ENCODE results near the gene TRIO.
A peak's percentile ranks its signal among the peaks of the same experiment; 100 is the strongest.

The TRIO gene

GRCh38 chr5:14161825-14162556 is 18.8 kb downstream of the TRIO start:
- ATAC-seq, result peak; percentile 10; the same call in 2 of the 3 replicates
- no peak for TF ChIP-seq ZNF565 (CRISPR knock-in tag; conservative IDR thresholded peaks at IDR 0.05; ENCODE audit: low read depth)

GRCh38 chr5:14164164-14165163 is 21.3 kb downstream of the TRIO start:
- ATAC-seq, result no peak
- TF ChIP-seq ZNF8 (CRISPR knock-in tag; IDR thresholded peaks at IDR 0.05), result no peak
- no peak for TF ChIP-seq ARNTL (CRISPR knock-in tag; IDR thresholded peaks at IDR 0.05; ENCODE audit: borderline replicate concordance, low read depth)
- no peak for TF ChIP-seq POU6F1 (CRISPR knock-in tag; IDR thresholded peaks at IDR 0.05; ENCODE audit: borderline replicate concordance, low read depth)
- TF ChIP-seq PATZ1 (CRISPR knock-in tag; IDR thresholded peaks at IDR 0.05; ENCODE audit: borderline replicate concordance), result no peak
- no peak for TF ChIP-seq TSHZ2 (CRISPR knock-in tag; IDR thresholded peaks at IDR 0.05)
- no peak for TF ChIP-seq TOX (CRISPR knock-in tag; IDR thresholded peaks at IDR 0.05; ENCODE audit: borderline replicate concordance)
- TF ChIP-seq ESRRG (CRISPR knock-in tag; IDR thresholded peaks at IDR 0.05), result no peak
- no peak for TF ChIP-seq ISL1 (CRISPR knock-in tag; IDR thresholded peaks at IDR 0.05)
- no peak for TF ChIP-seq GLIS3 (CRISPR knock-in tag; IDR thresholded peaks at IDR 0.05)
- no peak for TF ChIP-seq CSDC2 (CRISPR knock-in tag; IDR thresholded peaks at IDR 0.05)
- TF ChIP-seq OSR1 (CRISPR knock-in tag; IDR thresholded peaks at IDR 0.05), result no peak
- no peak for TF ChIP-seq ZFP3 (CRISPR knock-in tag; IDR thresholded peaks at IDR 0.05)

- TF ChIP-seq CSRNP3 (CRISPR knock-in tag; IDR thresholded peaks at IDR 0.05) (no peak), ISL1 (CRISPR knock-in tag; IDR thresholded peaks at IDR 0.05) (no peak), BACH2 (CRISPR knock-in tag; IDR thresholded peaks at IDR 0.05; ENCODE audit: borderline replicate concordance) (no peak), GLIS3 (CRISPR knock-in tag; IDR thresholded peaks at IDR 0.05) (no peak), CREB5 (CRISPR knock-in tag; IDR thresholded peaks at IDR 0.05; ENCODE audit: low read depth) (no peak), PPARA (CRISPR knock-in tag; IDR thresholded peaks at IDR 0.05; ENCODE audit: borderline replicate concordance) (no peak), SNAI2 (CRISPR knock-in tag; IDR thresholded peaks at IDR 0.05) (no peak)
- ATAC-seq, result peak; percentile 65
Observed at GRCh38 chr5:14165375-14166106, 22.4 kb downstream of the TRIO start.
